ENCODE measurements around the gene CUL3.
"Not testable (repeated sequence)": the region's sequence is repeated elsewhere in the genome, so short reads cannot be mapped to it uniquely, and the experiment has no call there.

Gene CUL3

DNA sequence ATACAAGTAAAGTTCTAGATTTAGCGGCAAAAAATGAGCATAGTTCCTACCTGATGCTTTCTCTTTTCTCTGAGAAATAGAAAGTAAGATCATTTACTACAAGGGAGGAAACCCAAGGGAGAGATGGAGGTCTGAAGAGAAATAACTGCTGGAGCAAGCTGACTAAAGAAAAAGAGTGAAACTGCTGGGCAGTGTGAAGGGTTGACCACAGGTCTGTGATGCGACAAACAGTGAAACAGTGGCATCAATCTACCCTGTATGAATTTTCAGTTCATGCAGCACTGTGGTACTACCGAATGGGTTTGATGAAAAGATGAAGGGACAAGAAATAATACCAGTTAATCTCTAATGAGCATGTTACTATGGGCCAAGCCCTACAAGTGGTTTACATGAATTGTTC, 52.2 kb downstream of the CUL3 start:
- no peak for DNase-seq

DNA sequence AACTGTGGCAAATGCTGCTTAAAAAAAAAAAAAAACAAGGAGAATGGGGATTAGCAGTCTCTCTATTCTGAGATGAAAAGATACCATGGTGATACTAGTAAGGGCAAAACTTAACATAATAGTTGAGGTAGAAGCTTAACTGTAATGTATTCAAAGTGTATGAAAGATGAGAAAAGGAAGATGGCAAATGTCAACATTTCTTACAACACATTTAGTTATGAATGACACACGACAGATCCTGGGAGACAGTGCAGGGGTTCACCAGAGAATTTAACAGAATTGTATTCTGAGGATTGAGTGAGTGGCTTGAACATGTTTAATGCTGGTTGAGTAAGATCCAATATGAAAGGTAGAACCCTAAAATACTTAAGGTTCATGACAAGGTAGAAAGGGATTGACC, 52.7 kb downstream of the CUL3 start:
- DNase-seq, result no peak

DNA sequence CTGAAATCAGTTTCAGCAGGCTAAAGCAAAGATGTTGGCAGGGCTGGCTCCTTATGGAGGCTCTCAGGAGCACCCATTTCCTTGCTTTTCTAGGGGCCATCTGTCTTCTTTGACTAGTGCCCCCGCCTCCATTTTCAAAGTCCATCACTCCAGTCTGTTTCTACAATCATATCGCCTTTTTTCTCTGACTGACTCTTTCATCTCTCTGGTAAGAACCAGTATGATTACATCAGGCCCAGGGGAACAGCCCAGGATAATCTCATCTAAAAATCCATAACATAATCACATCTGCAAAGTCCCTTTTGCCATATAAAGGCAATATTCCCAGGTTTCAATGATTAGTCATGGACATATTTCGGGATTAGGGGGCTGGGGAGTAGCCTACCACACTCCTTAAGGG, 57.0 kb downstream of the CUL3 start:
- no peak for DNase-seq

DNA sequence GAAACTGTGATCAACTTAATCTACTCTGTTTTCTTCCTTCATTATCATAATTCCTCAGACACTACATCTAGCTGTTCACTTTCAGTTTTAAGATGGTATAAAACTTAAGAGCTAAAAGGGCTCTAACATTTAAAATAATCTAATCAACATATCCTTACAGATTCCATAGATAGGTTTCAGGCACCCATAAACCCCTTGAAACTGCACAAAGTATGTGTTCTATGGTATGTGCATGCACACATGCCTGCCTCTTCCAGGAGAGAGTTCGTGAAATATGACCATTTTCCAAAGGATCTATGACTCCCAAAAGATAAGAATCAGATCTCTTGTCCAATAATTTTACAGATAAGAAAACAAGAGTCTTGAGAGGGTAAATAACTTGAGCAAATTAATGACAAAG, 59.4 kb downstream of the CUL3 start:
- no peak for DNase-seq

DNA sequence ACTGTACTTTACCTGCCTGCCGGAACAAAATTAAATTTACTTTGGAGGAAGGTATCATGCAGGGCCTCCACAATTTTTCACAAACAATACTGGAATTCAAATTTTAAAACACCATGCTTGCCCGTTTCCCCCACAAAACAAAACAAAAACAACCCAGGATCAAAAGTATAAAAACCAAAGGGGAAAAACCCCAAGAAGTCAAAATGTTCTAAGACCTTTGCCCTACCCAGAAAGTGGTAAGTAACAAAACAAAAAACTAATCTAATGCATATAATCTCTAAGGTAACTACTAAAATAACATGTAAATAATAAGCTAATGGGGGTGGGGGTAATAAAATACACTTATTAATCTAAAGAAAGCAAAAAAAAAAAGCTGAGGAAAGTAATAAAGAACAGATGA, 60.5 kb downstream of the CUL3 start:
- no peak for DNase-seq

DNA sequence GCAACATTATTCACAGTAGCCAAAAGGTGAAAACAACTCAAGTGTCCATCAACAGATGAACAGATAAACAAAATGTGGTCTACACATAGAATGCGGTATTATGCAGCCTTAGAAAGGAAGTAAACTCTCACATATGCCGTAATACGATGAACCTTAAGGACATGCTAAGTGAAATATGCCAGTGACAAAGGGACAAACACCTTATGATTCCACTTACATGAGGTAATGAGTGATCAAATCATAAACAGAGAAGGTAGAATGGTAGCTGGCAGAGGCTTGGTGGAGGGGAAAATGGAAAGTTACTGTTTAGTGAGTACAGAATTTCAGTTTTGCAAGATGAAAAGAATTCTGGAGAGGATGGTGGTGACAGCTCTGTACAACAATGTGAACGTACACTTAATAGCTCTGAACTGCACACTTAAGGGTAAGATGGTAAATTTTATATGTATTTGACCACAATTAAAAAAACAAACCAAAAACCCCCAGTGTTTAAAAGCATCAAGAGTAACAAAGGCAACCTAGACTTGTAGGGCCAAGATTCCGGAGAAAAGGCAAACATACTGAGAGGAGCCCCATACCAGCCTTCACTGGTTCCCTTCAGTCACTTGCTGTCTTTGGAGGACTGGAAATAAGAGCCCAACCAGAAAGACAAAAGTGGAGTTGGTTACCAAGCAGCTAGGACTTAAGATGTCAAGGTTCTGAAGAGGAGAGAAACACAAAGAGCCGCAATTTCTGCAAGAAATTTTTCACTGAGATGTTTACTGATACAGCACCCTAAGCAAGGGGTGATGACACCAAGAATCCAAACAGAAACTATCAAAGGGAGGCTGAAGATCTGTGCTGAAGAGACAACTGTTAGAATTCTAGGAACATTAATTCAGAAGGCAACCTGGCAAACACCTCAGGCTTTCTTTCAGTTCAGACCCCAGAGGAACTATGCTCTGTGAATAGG, 61.3 kb downstream of the CUL3 start:
- no peak for DNase-seq

DNA sequence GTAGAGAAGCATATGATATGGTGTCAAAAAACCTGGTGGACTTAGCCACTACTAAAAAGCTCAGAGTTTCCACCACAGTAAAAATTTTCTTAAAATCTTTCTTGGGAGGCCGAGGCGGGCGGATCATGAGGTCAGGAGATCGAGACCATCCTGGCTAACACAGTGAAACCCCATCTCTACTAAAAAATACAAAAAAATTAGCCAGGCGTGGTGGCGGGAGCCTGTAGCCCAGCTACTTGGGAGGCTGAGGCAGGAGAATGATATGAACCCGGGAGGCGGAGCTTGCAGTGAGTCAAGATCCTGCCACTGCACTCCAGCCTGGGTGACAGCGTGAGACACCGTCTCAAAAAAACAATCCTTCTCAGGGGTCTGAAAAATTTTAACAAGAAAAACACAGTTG, 62.7 kb downstream of the CUL3 start:
- DNase-seq, result not testable (repeated sequence)

DNA sequence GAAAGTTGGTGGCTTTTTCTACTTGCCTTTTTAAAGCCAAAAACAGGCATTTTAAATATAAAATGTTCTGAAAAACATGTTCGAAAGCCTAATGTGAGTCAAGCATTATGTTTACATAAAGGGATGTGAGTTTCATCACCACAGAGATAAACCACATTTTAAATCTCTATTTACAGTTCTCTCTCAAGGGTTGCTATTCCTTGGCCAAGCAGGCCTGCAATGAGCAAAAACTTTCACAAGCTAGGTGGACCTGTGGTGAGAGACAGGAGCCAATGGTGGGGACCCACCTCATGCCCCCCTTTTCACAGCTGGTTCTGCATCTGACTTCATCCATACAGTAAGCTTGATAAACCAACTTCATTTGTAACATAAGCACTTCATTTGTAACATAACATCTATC, 65.1 kb downstream of the CUL3 start:
- no peak for DNase-seq

DNA sequence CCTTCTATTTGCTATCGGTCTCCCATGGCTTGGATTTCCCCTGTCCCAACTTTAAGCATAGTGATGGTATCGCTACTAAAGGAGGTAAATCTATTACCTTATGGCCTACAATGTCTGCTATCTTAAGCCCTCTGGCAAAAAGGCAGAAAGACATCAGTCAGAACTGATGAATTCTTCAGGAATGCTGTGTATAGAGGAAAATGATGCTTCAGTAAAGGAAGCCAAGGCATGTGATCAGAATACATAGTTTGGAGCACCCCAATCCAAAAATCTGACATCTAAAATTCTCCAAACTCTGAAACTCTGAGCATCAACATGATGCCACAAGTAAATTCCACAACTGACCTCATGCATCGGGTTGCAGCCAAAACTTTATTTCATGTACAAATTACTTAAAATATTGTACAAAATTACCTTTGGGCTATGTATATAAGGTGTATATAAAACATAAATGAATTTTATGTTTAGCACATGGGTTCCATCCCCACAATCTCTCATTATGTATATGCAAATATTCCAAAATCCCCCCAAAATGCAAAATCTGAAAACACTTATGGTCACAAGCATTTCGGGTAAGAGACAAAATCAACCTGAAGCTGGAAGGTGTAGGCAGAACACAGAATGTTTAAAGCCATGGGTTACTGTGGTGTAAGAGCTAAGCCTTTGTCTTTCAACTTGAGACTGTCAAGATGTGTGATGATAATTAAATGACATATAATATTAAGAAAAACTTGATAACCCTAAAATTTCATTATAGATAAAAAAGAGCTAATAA, 66.2 kb downstream of the CUL3 start:
- DNase-seq, result no peak

DNA sequence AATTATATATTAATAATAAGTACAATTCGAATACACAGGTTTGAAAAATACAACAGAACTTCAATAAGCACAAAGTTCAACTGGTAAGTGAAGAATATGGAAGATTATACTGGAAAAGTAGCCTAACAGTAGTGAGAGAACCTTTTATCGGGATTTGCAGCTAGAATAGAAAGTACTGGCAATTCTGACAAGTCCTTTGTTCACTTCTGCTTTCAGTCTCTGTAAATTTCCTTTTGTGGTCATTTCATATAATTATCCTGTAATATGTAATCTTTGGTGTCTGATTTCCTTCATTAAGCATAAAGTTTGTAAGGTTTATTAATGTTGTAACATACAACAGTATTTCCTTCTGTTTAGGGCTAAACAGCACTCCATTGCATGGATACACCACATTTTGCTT, 67.2 kb downstream of the CUL3 start:
- peak; percentile 62 to 70 for DNase-seq

DNA sequence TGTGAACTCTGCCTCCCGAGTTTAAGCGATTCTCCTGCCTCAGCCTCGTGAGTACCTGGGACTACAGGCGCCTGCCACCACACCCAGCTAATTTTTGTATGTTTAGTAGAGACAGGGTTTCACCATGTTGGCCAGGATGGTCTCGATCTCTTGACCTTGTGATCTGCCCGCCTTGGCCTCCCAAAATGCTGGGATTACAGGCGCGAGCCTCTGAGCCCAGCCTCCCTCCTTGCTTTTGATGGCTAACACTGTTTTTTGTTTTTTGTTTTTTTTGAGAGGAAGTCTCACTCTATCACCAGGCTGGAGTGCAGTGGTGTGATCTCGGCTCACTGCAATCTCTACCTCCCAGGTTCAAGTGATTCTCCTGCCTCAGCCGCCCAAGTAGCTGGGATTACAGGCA, 68.8 kb downstream of the CUL3 start:
- not testable (repeated sequence) for DNase-seq

DNA sequence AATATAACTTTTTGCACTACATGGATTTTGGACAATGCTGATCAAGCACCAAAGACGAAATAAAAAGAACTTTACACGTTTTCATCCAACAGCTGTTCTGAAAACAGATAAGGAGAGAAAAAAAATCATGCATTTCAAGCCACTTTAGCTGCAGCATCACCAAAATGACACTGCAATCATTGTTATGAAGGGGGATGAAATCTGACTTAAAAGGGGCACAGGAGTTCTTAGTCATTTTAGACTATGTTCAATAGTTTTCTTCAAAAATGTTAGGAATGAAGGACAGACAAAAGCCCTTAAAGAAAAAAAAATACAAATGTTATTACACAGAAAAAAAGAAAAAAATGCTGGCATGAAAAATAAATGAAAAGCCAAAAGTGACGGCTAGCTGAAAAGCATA, 71.2 kb downstream of the CUL3 start:
- DNase-seq, result no peak

DNA sequence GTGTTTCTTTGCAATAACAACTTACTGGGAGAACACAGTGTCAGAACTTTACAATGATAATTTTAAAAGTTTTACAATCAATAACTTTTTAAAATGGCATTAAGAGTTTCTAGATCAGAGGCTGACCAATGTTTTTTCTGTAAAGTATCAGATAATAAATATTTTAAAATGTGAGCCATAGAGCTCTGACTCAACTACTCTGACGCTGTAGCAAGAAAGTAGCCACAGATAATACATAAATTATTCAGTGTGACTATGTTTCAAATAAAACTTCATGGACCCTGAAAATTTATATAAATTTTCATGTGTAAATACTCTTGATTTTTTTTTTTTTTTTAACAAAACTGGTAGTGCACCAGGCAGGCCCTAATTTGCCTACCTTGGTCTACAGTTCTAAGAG, 77.4 kb downstream of the CUL3 start:
- DNase-seq, result no peak

DNA sequence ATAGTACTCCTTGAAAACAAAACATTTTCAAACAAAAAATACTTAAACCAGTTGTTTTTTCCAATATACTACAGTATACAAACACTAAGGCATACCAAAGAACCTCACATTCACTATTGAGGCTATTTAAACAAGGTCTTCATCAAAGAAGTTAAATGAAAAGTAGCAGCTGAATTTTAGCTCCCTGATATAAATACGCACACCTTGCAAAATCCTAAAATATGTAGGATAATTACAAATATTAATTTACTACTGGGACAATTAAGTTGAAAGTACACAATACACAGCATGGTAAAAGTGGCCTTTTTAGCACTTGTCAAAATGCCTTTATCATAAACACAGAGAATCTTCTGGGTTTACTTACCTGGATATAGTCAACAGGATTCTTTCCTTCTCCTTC, 78.7 kb downstream of the CUL3 start:
- no peak for DNase-seq

DNA sequence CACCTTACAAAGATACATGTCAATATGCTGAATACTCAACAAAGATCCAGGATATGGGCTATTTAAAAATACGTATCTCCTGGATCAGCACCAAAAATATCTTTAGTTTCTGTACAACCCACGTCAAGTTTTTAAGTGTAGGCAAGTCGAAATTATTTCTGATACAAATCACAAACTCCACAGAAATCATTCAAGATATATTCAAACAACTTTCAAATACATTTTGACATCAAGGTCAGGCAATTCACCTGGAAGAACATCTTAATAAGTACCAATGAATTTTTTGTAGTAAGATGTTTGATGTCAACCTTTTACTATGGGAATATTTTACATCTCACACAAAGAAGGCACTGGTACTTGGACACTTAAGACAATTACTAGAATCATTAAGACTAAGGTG, 86.2 kb downstream of the CUL3 start:
- no peak for DNase-seq

DNA sequence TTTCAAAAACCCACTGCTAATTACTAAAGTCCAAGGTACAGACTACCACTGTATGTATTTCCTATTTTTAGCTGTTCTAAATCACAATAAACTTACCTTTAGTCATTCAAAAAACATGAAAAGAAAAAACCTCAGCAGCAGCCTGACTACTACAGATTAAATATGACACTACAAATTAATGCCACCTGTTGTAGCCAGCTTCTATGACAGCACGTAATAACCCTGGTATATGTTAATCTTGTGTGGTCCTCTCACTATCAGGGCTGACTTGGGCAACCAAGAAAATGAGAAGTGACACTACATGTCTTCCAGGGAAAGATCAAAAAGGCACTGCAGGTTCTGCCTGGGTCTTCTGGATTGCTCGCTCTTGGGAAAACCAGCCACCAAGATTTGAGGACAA, 92.6 kb downstream of the CUL3 start:
- no peak for DNase-seq

DNA sequence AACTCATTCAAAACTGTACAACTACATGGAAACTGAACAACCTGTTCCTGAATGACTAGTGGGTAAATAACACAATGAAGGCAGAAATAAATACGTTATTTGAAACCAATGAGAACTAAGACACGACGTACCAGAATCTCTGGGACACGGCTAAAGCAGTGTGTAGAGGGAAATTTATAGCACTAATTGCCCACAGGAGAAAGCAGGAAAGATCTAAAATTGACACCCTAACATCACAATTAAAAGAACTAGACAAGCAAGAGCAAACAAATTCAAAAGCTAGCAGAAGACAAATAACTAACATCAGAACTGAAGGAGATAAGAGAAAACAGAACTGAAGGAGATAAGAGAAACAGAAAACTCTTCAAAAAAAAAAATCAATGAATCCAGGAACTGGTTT, 97.2 kb downstream of the CUL3 start:
- not testable (repeated sequence) for DNase-seq

DNA sequence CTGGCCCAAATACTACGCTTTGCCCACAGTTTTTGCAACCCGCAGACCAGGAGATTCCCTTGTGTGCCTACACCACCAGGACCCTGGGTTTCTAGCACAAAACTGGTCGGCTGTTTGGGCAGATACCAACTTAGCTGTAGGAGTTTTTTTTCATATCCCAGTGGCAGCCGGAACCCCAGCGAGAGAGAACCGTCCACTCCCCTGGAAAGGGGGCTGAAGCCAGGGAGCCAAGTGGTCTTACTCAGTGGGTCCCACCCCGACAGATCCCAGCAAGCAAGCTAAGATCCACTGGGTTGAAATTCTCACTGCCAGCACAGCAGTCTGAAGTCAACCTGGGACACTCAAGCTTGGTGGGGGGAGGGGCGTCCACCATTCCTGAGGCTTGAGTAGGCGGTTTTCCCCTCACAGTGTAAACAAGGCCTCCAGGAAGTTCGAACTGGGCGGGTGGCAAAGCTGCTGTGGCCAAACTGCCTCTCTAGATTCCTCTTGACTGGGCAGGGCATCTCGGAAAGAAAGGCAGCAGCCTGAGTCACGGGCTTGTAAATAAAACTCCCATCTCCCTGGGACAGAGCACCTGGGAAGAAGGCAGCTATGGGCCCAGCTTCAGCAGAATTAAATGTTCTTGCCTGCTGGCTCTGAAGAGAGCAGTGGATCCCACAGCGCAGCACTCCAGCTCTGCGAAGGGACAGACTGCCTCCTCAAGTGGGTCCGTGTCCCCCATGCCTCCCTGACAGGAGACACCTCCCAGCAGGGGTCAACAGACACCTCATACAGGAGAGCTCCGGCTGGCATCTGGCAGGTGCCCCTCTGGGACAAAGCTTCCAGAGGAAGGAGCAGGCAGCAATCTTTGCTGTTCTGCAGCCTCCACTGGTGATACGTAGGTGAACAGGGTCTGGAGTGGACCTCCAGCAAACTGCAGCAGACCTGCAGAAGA, 99.8 kb downstream of the CUL3 start:
- not testable (repeated sequence) for DNase-seq

DNA sequence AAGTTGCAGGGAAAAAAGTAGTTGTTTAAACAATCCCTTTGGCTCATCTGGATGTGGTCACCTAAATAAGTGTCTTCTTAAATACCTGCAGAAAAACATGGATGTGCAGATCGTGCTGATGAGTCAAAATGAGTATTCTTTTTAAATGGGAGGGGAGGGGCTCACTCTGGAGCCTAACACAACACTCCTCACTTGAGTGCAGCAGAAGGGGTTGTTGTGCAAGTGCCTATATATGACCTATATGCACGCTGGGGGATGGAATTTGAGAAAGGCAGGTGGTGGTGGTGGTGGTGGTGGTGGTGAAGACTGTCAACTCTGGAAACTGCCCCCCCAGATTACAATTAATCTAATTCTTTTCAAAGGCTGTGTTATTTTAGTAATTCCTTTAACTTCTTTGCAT, 105.3 kb downstream of the CUL3 start:
- DNase-seq, result no peak

DNA sequence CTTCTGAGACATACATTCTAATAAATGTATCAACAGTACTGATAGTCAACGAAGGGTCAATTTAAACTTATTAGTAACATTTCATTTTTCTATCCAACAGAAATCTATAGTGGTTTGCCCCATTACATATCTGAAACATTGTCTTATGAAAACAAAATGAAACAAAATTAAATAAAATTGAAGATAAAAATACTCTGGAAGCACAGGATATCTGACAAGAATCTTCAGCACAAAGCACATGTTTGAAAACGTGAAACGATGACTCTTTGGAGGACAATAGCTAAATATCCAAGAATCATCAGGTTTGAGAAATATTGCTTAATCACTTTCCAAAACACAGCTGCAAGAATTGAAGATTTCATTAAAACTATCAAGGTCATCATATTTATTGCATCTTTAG, 112.3 kb downstream of the CUL3 start:
- no peak for DNase-seq

DNA sequence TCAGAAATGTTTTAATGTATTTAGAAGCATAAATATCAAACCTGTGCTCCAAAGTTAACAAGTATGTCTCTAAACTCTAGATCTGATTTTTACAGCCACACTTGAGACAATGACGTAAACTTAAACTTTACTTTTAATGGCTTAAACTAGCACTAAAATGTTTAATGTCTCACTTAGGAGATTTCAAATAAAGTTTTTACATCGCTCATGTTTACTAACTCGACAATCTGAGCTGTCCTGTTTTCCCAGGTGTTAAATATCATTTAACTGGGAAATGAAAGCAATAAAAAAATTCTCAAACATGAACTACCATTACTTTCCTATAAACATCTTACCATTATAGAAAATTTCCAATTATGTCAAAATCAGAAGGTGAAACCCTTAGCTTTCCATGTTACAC, 113.0 kb downstream of the CUL3 start:
- DNase-seq, result no peak

DNA sequence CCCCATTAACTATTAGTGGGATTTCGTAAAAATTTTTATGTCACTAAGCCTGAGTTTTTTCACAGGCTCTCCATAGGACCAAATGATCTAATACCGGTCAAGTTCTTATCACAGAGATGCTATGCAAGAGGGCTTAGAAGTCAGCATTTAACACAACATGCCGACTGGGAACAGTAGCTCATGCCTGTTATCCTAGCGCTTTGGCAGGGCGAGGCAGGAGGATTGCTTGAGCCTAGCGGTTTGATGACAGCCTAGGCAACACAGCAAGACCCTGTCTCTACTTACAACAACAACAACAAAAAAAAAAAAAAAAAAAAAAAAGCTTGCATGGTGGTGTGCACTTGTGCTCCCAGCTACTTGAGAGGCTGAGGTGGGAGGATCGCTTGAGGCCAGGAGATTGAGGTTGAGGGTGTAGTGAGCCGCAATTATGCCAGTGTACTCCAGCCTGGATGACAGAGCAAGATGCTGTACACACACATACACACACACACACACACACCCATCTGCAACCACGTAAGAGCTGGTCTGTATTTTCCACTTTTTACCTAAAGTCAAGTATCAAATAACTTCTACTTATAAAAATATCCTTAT, 115.7 kb downstream of the CUL3 start:
- no peak for DNase-seq
